RWPE1 (cell line): Measurements from ENCODE around the gene CTPS1.

Experiments used
- CTCF ChIA-PET: fragments of 350-600 bp; sonication (Branson Sonifier 250); formaldehyde crosslinking; extraction: SDS; loops from one replicate; lab custom pipeline; 2021; lab: Yijun Ruan, JAX
- POLR2A ChIA-PET: fragments of 400-600 bp; formaldehyde crosslinking; extraction: SDS; loops from one replicate; lab custom pipeline; 2020; ENCODE audit warnings: antibody characterized with exemption; ENCODE audit not compliant: low non-redundant PET; lab: Yijun Ruan, JAX
- DNase-seq: peaks from one replicate; pipeline ENCODE4 v3.0.0; 2012; ENCODE audit warnings: low spot score
- H3K27ac ChIP-seq: fragments of 450-650 bp; 2 replicates; pipeline ENCODE4 v1.5.1; 2017
- TF ChIP-seq, protein P1 (sequence below): fragments of 450-650 bp; conservative IDR thresholded peaks from 2 replicates; pipeline ENCODE4 v1.5.1; 2017; ENCODE audit warnings: low read depth, mild to moderate bottlenecking

Gene CTPS1

DNA sequence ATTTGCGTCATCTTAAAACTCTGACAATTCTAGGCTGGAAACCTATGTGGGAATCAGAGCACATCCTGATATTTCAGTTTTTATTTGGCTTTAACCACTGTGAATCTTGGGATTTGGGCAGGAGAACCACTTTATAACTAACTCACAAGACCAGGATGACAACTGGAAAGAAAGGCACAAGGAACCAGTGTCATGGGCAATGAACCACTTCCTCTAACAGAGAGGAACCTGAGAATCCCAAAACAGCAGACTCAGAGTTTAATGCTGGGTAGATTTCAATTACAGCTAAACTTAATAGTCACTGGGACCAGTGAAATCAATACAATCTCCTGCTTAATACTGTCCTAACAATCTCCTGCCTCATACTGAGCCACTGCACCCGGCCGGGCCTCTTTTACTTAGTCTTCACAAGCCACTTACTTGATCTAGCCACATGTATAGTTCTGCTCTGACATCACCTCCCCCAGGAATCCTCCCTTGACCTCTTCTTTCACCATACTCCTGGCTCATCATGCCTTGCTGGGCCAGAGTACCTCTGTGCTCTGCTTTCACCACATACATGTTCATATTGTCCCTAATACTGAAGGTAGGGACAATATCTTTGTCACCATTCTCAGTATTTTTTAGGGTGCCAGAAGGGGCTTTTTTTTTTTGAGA, 62.2 kb downstream of the CTPS1 start:
- TF ChIP-seq, protein P1, sequence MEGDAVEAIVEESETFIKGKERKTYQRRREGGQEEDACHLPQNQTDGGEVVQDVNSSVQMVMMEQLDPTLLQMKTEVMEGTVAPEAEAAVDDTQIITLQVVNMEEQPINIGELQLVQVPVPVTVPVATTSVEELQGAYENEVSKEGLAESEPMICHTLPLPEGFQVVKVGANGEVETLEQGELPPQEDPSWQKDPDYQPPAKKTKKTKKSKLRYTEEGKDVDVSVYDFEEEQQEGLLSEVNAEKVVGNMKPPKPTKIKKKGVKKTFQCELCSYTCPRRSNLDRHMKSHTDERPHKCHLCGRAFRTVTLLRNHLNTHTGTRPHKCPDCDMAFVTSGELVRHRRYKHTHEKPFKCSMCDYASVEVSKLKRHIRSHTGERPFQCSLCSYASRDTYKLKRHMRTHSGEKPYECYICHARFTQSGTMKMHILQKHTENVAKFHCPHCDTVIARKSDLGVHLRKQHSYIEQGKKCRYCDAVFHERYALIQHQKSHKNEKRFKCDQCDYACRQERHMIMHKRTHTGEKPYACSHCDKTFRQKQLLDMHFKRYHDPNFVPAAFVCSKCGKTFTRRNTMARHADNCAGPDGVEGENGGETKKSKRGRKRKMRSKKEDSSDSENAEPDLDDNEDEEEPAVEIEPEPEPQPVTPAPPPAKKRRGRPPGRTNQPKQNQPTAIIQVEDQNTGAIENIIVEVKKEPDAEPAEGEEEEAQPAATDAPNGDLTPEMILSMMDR, result no peak
- DNase-seq, result no peak
- no peak overlapping the region for H3K27ac ChIP-seq
- ChIA-PET CTCF (no interaction called here), POLR2A (no interaction called here)

DNA sequence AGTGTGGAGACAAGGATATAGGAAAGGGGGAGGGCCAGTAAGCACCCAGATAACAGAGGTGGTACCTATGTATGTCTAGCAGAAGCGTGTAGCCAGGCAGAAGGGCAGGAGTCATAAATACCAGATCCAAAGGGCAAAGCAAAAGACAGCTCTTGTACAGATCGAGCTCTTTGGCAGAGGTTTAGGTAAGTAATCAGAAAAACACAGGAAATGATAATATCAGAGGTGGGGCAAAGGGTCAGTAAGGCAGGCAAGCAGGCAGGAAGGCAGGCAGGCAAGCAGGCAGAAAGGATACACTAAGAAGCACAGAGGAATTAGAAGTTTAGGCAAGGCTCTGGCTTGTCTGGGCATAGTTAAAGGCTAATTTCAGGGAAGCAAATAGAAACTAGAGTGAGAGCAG, 64.7 kb downstream of the CTPS1 start:
- ChIA-PET CTCF (interaction anchor here (0.6 kb wide), 2 partner anchors 68 to 1286 kb away, joined by 3 read pairs; no protein-coding TSS in a partner anchor), POLR2A (no interaction called here)
- TF ChIP-seq, protein P1, result no peak
- peak overlapping the region; percentile 64 for H3K27ac ChIP-seq
- DNase-seq, result no peak

DNA sequence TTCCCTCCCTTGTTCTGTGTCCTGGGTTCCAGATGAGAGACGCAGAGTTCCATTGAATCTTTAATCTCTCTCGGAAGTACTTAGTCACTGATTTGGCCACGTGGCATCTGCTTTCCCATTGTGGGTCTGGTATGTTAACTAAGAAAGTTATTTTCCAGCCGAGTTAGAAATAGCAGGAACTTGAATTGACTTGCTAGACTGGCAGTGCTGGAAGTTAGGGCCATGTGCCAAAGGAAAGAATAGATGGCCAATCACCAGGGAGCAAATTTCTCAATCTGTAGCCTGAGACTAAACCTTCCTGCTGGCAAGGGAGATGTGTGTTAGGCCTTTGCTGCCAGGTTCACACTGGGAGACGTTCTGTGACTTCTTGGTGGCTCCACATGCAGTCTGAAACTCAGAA, 66.2 kb downstream of the CTPS1 start:
- peak overlapping the region; percentile 94 for H3K27ac ChIP-seq
- CTCF ChIA-PET, result interaction anchor here (0.7 kb wide), 1 partner anchor 269 kb away, joined by 3 read pairs; no protein-coding TSS in a partner anchor
- POLR2A ChIA-PET, result no interaction called here
- peak; percentile 87 for DNase-seq
- TF ChIP-seq, protein P1, result no peak

DNA sequence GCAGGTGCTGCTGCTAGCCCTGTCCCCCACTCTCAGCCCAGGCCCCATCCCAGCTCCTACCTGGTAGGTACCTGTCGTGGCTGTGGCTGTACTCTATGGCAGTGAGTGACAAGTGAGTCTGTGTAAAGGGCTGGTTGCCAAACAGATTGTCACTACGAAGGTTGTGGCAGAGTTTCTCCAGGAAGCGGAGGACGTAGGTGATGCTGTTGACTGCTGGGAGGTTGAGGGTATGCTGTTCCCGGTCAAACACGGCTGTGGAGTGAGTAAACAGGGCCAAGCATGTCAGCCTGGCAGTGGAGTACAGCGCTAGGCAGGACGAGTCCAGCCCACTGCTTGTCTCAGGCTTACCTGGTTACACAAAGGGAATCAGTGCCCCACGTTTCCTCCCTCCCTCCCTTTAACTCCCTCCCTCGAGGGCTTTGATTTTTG, 66.9 kb downstream of the CTPS1 start:
- H3K27ac ChIP-seq, result peak overlapping the region; percentile 94
- ChIA-PET POLR2A (no interaction called here), CTCF (interaction anchor here (0.7 kb wide), 2 partner anchors 268 to 355 kb away, joined by 3 read pairs; no protein-coding TSS in a partner anchor)
- TF ChIP-seq, protein P1, result no peak
- no peak for DNase-seq

DNA sequence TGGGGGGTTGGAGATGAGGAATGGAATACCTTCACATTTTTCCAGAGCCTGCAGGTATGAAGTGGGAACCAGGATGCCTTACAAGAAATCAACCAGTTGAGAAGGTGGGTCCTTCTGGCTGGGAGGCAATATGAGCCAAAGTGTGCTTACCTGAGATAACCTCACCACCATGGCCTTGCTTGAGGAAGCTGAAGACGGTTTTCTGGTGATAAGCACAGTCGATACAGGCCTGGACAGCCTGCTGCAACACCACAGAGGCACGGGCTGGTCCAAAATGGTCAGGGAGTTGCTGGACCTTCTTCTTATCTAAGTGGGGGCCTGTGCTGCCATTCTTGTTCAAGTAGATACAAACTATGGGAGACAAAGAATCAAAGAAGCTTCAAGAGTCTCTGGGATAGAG, 69.0 kb downstream of the CTPS1 start:
- CTCF ChIA-PET, result interaction anchor here (0.6 kb wide), 1 partner anchor 28 kb away, joined by 3 read pairs; no protein-coding TSS in a partner anchor
- POLR2A ChIA-PET, result no interaction called here
- no peak overlapping the region for H3K27ac ChIP-seq
- TF ChIP-seq, protein P1, result no peak
- DNase-seq, result no peak

DNA sequence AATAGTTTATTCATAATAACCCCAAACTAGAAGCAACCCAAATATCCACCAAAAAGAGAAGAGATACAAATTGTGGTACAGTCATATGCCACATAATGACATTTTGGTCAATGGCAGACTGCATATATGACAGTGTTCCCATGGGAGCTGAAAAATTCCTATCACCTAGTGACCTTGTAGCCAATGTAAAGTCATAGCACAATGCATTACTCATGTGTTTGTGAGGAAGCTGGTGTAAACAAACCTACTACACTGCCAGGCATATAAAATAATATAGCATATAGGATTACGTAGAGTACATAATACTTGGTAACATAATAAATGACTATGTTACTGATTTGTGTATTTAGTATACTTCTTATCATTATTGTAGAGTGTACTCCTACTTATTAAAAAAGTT, 71.5 kb downstream of the CTPS1 start:
- no peak overlapping the region for H3K27ac ChIP-seq
- TF ChIP-seq, protein P1, result no peak
- DNase-seq, result no peak
- POLR2A ChIA-PET, result no interaction called here
- CTCF ChIA-PET, result interaction anchor here (0.7 kb wide), 1 partner anchor 44 kb away, joined by 4 read pairs; no protein-coding TSS in a partner anchor
